CD4-positive, CD25-positive, alpha-beta regulatory T cell (primary cell): Measurements from ENCODE around the gene TRIM7. TPM values are rescaled to one million over a fixed set of nuclear protein-coding genes. Genes with fewer than 3 reads are reported as not detected.

Source experiments
- ATAC-seq, 2 donors: fragments of 150-1000 bp; cut with Tn5 transposase; one replicate each; pipeline ENCODE4 v1.10.0; 2021; ENCODE audit warnings: low read depth in 2 of 2, moderate number of reproducible peaks in 2 of 2, moderate library complexity in 1 of 2
- DNase-seq, 3 donors: peaks; one replicate each; pipeline versions ENCODE4 v3.0.0 to v3.0.0-alpha.2; 2012 to 2022; ENCODE audit warnings: mixed read lengths in 1 of 3
- H3K27ac ChIP-seq: one replicate; pipeline ENCODE4 v1.7.0; 2013; ENCODE audit warnings: mild to moderate bottlenecking, low read length; ENCODE audit not compliant: insufficient read depth, poor library complexity, severe bottlenecking
- H3K27me3 ChIP-seq: one replicate; pipeline ENCODE4 v1.7.0; 2013; ENCODE audit warnings: low read length; ENCODE audit not compliant: control insufficient read depth, insufficient read depth
- H3K36me3 ChIP-seq: one replicate; pipeline ENCODE4 v1.7.0; 2013; ENCODE audit warnings: mild to moderate bottlenecking, low read length, moderate library complexity; ENCODE audit not compliant: control insufficient read depth, insufficient read depth
- H3K4me1 ChIP-seq: 2 replicates; pipeline ENCODE4 v1.7.0; 2013; ENCODE audit warnings: mild to moderate bottlenecking, low read length; ENCODE audit not compliant: insufficient read depth, control insufficient read depth, poor library complexity, severe bottlenecking
- H3K4me3 ChIP-seq: one replicate; pipeline ENCODE4 v1.7.0; 2013; ENCODE audit warnings: low read depth, mild to moderate bottlenecking, low read length, moderate library complexity
- H3K9me3 ChIP-seq, 2 experiments: 1 replicate in 1 of 2; 2 replicates in 1 of 2; pipeline ENCODE4 v1.7.0; 2013; ENCODE audit warnings: low read length in 2 of 2, mild to moderate bottlenecking in 1 of 2, moderate library complexity in 1 of 2; ENCODE audit not compliant: control insufficient read depth in 2 of 2
- H3K27ac Mint-ChIP-seq, 3 donors: one replicate each; pipeline ENCODE4 v1.8.0; 2020 to 2022; ENCODE audit warnings: mild to moderate bottlenecking in 3 of 3, mixed read lengths in 3 of 3, moderate library complexity in 2 of 3
- H3K27me3 Mint-ChIP-seq: one replicate; pipeline ENCODE4 v1.8.0; 2022; ENCODE audit warnings: mild to moderate bottlenecking, mixed read lengths
- H3K36me3 Mint-ChIP-seq: one replicate; pipeline ENCODE4 v1.8.0; 2020; ENCODE audit warnings: mixed read lengths
- H3K4me1 Mint-ChIP-seq, 4 donors: one replicate each; pipeline ENCODE4 v1.8.0; 2020 to 2022; ENCODE audit warnings: mixed read lengths in 4 of 4, mild to moderate bottlenecking in 1 of 4
- H3K4me3 Mint-ChIP-seq, 4 donors: one replicate each; pipeline ENCODE4 v1.8.0; 2020 to 2022; ENCODE audit warnings: mild to moderate bottlenecking in 4 of 4, mixed read lengths in 4 of 4, moderate library complexity in 3 of 4
- H3K9me3 Mint-ChIP-seq, 7 donors: one replicate each; pipeline ENCODE4 v1.8.0; 2020 to 2022; ENCODE audit warnings: mixed read lengths in 7 of 7, mild to moderate bottlenecking in 3 of 7, moderate library complexity in 2 of 7
- polyA plus RNA-seq, 4 donors: library from polyadenylated mRNA; unstranded; fragments of 300-500 nt; fragmentation: Illumina TruSeq; gene quantifications; one replicate each; pipeline ENCODE4 v1.2.3, GENCODE V29; 2021
- total RNA-seq: library from RNA; stranded (reverse); gene quantifications from one replicate; pipeline ENCODE4 v1.2.3, GENCODE V29; 2022

TRIM7 gene
- total and polyA plus RNA-seq, 5 donors from 2014 or later = 0.16 to 0.72 (median 0.47) TPM; not detected in 2

DNA sequence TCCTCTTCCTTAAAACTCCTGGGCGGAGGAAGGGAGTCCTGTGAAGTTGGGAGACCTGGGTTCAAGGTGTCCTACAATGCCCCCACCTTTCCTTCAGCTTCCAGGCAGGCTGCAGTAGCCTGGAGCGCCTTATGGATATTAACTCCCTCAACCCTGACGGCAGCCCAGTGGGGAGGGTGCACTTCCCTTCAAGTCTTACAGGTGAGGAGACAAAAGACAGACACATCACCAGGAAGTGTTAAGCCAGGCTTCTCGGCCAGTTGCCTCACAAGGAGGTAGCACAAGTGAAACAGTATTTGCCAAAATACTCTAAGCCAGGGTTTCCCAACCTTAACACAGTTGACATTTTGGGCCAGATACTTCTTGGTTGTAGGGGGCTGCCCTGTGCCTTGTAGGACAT, 4.2 kb downstream of the TRIM7 start:
- peaks cover under 1% of the 10 kb centered on the region for H3K36me3 Mint-ChIP-seq
- no peak overlapping the region for H3K27ac Mint-ChIP-seq
- peak overlapping the region in 2 of 4 donors; percentile 55 to 77 for H3K4me3 Mint-ChIP-seq

GRCh38 chr5:181199881-181200638, 4.9 kb downstream of the TRIM7 start:
- Mint-ChIP-seq H3K4me1 (peaks cover 0 to 14% (median 0%) of the 10 kb centered on the region in 4 donors), H3K36me3 (no peaks in the 10 kb centered on the region), H3K9me3 (peaks cover 0 to 2% (median 0%) of the 10 kb centered on the region in 7 donors), H3K4me3 (peak overlapping the region in 1 of 4 donors; percentile 67), H3K27me3 (peaks cover 32% of the 10 kb centered on the region), H3K27ac (no peak overlapping the region)
- no peaks in the 10 kb centered on the region for H3K9me3 ChIP-seq
- ATAC-seq = no peak
- no peak overlapping the region for H3K27ac ChIP-seq
- H3K36me3 ChIP-seq = no peaks in the 10 kb centered on the region
- peaks cover 3% of the 10 kb centered on the region for H3K27me3 ChIP-seq
- H3K4me1 ChIP-seq = peaks cover 15% of the 10 kb centered on the region
- DNase-seq = no peak
- H3K4me3 ChIP-seq = no peak overlapping the region

More for the DNA sequence above, 4.2 kb downstream of the TRIM7 start:
- Histone ChIP-seq H3K4me3 (no peak overlapping the region), H3K27ac (no peak overlapping the region), H3K9me3 (no peaks in the 10 kb centered on the region), H3K27me3 (peaks cover 3% of the 10 kb centered on the region), H3K4me1 (peaks cover 22% of the 10 kb centered on the region), H3K36me3 (no peaks in the 10 kb centered on the region)
- Mint-ChIP-seq H3K4me1 (peaks cover 0 to 15% (median 4%) of the 10 kb centered on the region in 4 donors), H3K9me3 (peaks cover 0 to 3% (median 0%) of the 10 kb centered on the region in 7 donors), H3K27me3 (peaks cover 40% of the 10 kb centered on the region)
- DNase-seq = no peak
- ATAC-seq = no peak

DNA sequence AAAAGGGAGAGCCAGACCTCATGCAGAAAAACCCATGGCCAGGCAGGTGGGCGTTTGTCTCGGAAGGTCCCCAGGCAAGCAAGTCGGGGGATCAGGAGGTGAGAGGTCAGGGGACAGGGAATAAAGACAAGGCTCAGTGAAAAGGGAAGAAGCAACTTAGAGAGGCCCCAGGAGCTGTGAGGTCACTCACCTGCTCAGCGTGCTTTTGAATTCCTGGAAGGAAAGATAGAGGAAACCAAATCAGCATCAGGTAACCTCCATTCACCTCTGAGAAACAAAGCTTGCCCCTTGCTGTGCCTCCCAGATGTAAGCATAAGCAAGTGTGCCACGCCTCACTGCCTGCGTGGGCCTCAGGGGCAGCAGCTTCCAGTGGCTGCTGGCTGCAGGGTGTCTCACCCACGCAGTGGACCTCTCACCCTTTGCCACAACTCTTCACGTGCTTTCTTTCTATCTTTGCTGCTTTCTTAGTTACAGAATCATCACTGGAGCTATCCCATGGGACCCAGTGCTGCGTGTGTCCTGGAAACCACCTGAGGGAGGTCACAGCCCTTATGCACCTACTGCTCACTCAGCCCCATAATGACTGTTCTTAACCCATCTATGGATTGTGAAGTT, 6.0 kb downstream of the TRIM7 start:
- H3K27me3 ChIP-seq = peaks cover 3% of the 10 kb centered on the region
- Mint-ChIP-seq H3K27me3 (peaks cover 28% of the 10 kb centered on the region), H3K27ac (no peak overlapping the region), H3K4me1 (peaks cover 0 to 11% (median 0%) of the 10 kb centered on the region in 4 donors), H3K36me3 (no peaks in the 10 kb centered on the region), H3K4me3 (peak overlapping the region in 1 of 4 donors; percentile 44), H3K9me3 (peaks cover 0 to 3% (median 0%) of the 10 kb centered on the region in 7 donors)
- no peak overlapping the region for H3K27ac ChIP-seq
- peaks cover 5% of the 10 kb centered on the region for H3K4me1 ChIP-seq
- no peaks in the 10 kb centered on the region for H3K36me3 ChIP-seq
- H3K9me3 ChIP-seq = no peaks in the 10 kb centered on the region
- ATAC-seq (no peak), DNase-seq (no peak)
- H3K4me3 ChIP-seq = no peak overlapping the region

DNA sequence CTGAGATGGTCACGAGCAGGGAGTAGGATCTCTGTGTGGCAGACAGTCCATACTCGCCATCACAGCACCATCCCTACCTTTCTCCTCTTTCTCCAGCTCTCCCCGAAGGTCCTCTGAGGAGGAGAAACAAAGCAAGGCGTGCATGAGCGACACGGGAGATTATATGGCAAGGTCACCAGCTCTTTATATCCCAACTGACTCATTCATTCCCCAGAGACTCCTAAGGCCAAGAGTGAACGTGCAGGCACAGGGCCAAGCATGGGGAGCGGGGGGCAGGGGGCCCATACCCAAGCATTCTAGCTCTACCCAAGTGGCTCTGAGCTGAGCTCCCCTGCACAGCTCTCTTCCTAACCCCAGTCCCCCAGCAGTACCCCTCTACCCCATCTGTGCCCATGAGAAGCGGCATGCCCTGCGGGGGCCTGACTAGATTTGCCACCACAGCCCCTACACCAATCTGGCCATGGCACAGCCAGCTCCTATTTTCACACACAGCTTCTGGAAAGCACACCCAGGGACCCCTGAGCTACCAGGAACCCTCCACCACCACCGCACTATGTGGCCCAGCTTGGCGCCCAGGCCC, 6.8 kb downstream of the TRIM7 start:
- Mint-ChIP-seq H3K4me3 (peak overlapping the region in 2 of 4 donors; percentile 44 to 62), H3K9me3 (peaks cover 0 to 3% (median 0%) of the 10 kb centered on the region in 7 donors), H3K27ac (no peak overlapping the region), H3K27me3 (peaks cover 20% of the 10 kb centered on the region), H3K4me1 (peaks cover 0 to 9% (median 2%) of the 10 kb centered on the region in 4 donors), H3K36me3 (peaks cover 4% of the 10 kb centered on the region)
- ATAC-seq (no peak), DNase-seq (no peak)
- no peaks in the 10 kb centered on the region for H3K36me3 ChIP-seq
- no peaks in the 10 kb centered on the region for H3K9me3 ChIP-seq
- no peak overlapping the region for H3K4me3 ChIP-seq
- no peak overlapping the region for H3K27ac ChIP-seq
- H3K4me1 ChIP-seq = no peaks in the 10 kb centered on the region
- H3K27me3 ChIP-seq = peaks cover 3% of the 10 kb centered on the region

GRCh38 chr5:181197326-181197951, 7.6 kb downstream of the TRIM7 start:
- peaks cover 14% of the 10 kb centered on the region for H3K27me3 Mint-ChIP-seq
- Histone ChIP-seq H3K4me3 (no peak overlapping the region), H3K4me1 (peaks cover 6% of the 10 kb centered on the region), H3K36me3 (no peaks in the 10 kb centered on the region), H3K9me3 (no peaks in the 10 kb centered on the region), H3K27me3 (no peaks in the 10 kb centered on the region), H3K27ac (no peak overlapping the region)
- H3K27ac Mint-ChIP-seq = no peak overlapping the region
- ATAC-seq (no peak), DNase-seq (no peak)
- peaks cover 4% of the 10 kb centered on the region for H3K36me3 Mint-ChIP-seq
- no peak overlapping the region for H3K4me3 Mint-ChIP-seq
- peaks cover 0 to 3% (median 0%) of the 10 kb centered on the region in 7 donors for H3K9me3 Mint-ChIP-seq
- peaks cover 0 to 15% (median 6%) of the 10 kb centered on the region in 4 donors for H3K4me1 Mint-ChIP-seq

DNA sequence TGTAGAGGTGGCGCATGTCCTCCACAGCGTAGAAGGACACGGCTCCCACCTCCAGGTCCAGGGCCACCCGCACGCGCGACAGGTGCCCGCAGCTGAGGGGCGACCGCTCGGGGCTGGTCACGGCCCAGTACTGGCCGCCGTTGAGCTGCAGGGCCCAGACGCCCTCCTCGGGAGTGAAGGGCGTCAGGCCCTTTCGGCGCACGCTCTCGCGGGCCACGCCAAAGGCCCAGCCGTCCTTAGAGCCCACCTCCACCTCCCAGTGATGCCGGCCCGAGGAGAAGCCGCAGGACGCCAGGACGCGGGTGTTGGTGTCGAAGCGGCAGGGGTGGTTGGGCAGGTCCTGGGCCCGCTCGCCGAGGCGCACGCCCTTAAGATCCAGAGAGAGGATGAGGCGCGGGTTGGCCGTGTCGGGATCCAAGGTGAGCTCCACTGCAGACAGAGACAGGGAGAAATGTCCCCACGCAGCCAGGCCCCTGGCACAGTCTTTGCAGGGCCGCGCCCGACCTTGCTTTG, 9.7 kb downstream of the TRIM7 start:
- peaks cover 5 to 27% (median 14%) of the 10 kb centered on the region in 4 donors for H3K4me1 Mint-ChIP-seq

GRCh38 chr5:181194489-181195248, 10.3 kb downstream of the TRIM7 start:
- Mint-ChIP-seq H3K36me3 (peaks cover 12% of the 10 kb centered on the region), H3K27me3 (peaks cover 23% of the 10 kb centered on the region), H3K4me1 (peaks cover 6 to 29% (median 14%) of the 10 kb centered on the region in 4 donors), H3K4me3 (peak overlapping the region in 1 of 4 donors; percentile 100), H3K27ac (no peak overlapping the region), H3K9me3 (peaks cover 0 to 11% (median 0%) of the 10 kb centered on the region in 7 donors)
- no peak for DNase-seq
- no peaks in the 10 kb centered on the region for H3K27me3 ChIP-seq
- H3K27ac ChIP-seq = no peak overlapping the region
- ATAC-seq = no peak
- no peaks in the 10 kb centered on the region for H3K36me3 ChIP-seq
- H3K4me3 ChIP-seq = no peak overlapping the region
- H3K9me3 ChIP-seq = no peaks in the 10 kb centered on the region
- peaks cover 23% of the 10 kb centered on the region for H3K4me1 ChIP-seq

More for the DNA sequence above, 9.7 kb downstream of the TRIM7 start:
- no peak overlapping the region for H3K4me3 ChIP-seq
- peaks cover 0 to 11% (median 0%) of the 10 kb centered on the region in 7 donors for H3K9me3 Mint-ChIP-seq
- DNase-seq (no peak), ATAC-seq (no peak)
- no peaks in the 10 kb centered on the region for H3K36me3 ChIP-seq
- peaks cover 21% of the 10 kb centered on the region for H3K4me1 ChIP-seq
- H3K27me3 ChIP-seq = no peaks in the 10 kb centered on the region
- H3K27me3 Mint-ChIP-seq = peaks cover 18% of the 10 kb centered on the region
- no peak overlapping the region for H3K4me3 Mint-ChIP-seq
- H3K27ac ChIP-seq = no peak overlapping the region
- no peak overlapping the region for H3K27ac Mint-ChIP-seq
- H3K9me3 ChIP-seq = no peaks in the 10 kb centered on the region
- H3K36me3 Mint-ChIP-seq = peaks cover 12% of the 10 kb centered on the region
